Endodermal cell (in vitro differentiated cells): ENCODE data around the gene TAF11L8. TPM values are rescaled to one million over a fixed set of nuclear protein-coding genes. Genes with fewer than 3 reads are reported as not detected.
"Not testable (repeated sequence)": the region's sequence is repeated elsewhere in the genome, so short reads cannot be mapped to it uniquely, and the experiment has no call there.

Source experiments
- DNase-seq: peaks from one replicate; pipeline ENCODE4 v3.0.0-alpha.2; 2017
- H3K27ac ChIP-seq: 2 replicates; pipeline ENCODE4 v1.5.1; 2013; ENCODE audit warnings: mild to moderate bottlenecking, low read depth, low read length, moderate library complexity
- H3K27me3 ChIP-seq: 2 replicates; pipeline ENCODE4 v1.6.1; 2013; ENCODE audit warnings: mild to moderate bottlenecking, low read length, moderate library complexity; ENCODE audit not compliant: insufficient read depth, control insufficient read depth, poor library complexity, severe bottlenecking
- H3K36me3 ChIP-seq: 2 replicates; pipeline ENCODE4 v1.7.0; 2013; ENCODE audit warnings: mild to moderate bottlenecking, low read length, moderate library complexity; ENCODE audit not compliant: control insufficient read depth, insufficient read depth
- H3K4me1 ChIP-seq: one replicate; pipeline ENCODE4 v1.7.0; 2013; ENCODE audit warnings: low read length; ENCODE audit not compliant: control insufficient read depth, insufficient read depth
- H3K4me3 ChIP-seq: 2 replicates; pipeline ENCODE4 v1.5.1; 2013; ENCODE audit warnings: mild to moderate bottlenecking, low read length, moderate library complexity
- H3K9ac ChIP-seq: 2 replicates; pipeline ENCODE4 v1.6.1; 2013; ENCODE audit warnings: mild to moderate bottlenecking, low read length, moderate library complexity; ENCODE audit not compliant: poor library complexity, severe bottlenecking; ENCODE audit errors: extremely low read depth
- H3K9me3 ChIP-seq: 2 replicates; pipeline ENCODE4 v1.6.1; 2013; ENCODE audit warnings: mild to moderate bottlenecking, low read length, moderate library complexity; ENCODE audit not compliant: control insufficient read depth
- H3K27ac Mint-ChIP-seq: 2 replicates; pipeline ENCODE4 v1.8.0; 2020; ENCODE audit warnings: mixed read lengths
- H3K27me3 Mint-ChIP-seq: 2 replicates; pipeline ENCODE4 v1.8.0; 2021; ENCODE audit warnings: mild to moderate bottlenecking, mixed read lengths; ENCODE audit not compliant: insufficient read depth
- H3K36me3 Mint-ChIP-seq: 2 replicates; pipeline ENCODE4 v1.8.0; 2020; ENCODE audit warnings: low read depth, mixed read lengths
- H3K4me1 Mint-ChIP-seq: 2 replicates; pipeline ENCODE4 v1.8.0; 2020; ENCODE audit warnings: mixed read lengths
- H3K4me3 Mint-ChIP-seq: 2 replicates; pipeline ENCODE4 v1.8.0; 2020; ENCODE audit warnings: mild to moderate bottlenecking, moderate library complexity, mixed read lengths
- H3K9me3 Mint-ChIP-seq: 2 replicates; pipeline ENCODE4 v1.8.0; 2020; ENCODE audit warnings: mild to moderate bottlenecking, mixed read lengths
- WGBS, 2 experiments: methylation state at CpG; one replicate each; pipeline versions ENCODE4 v1.1.5 to v1.1.7; 2013; ENCODE audit warnings: missing lambda C conversion rate in 2 of 2, mixed read lengths in 1 of 2; ENCODE audit not compliant: insufficient coverage in 1 of 2, insufficient read length in 1 of 2; 5-methylcytosine and 5-hydroxymethylcytosine counted together
- total RNA-seq, 2 donors: library from RNA; stranded (reverse); fragmentation: NEBNext Ultra II Directional in 1 of 2; extraction: Animal tissue kit (Norgen Biotek cat#: 25700) in 1 of 2; gene quantifications; 2 replicates in 1 of 2; 3 replicates in 1 of 2; pipeline ENCODE4 v1.2.1, GENCODE V29; 2021
- TF ChIP-seq, protein P1 (sequence below): fragments of 200-600 bp; sonication (generic); conservative IDR thresholded peaks from 2 replicates; pipeline ENCODE4 v1.5.0; 2021; ENCODE audit warnings: antibody characterized with exemption, mild to moderate bottlenecking

TAF11L8 gene
- total RNA-seq, 2 donors from 2014 or later: not detected

- 95 to 100% methylated on average over 1 to 9 of the region's 14 CpGs for WGBS, 2 experiments
- no peak for DNase-seq
These were observed 14.2 kb upstream of the TAF11L8 start for GRCh38 chr5:17604951-17605350.

DNA sequence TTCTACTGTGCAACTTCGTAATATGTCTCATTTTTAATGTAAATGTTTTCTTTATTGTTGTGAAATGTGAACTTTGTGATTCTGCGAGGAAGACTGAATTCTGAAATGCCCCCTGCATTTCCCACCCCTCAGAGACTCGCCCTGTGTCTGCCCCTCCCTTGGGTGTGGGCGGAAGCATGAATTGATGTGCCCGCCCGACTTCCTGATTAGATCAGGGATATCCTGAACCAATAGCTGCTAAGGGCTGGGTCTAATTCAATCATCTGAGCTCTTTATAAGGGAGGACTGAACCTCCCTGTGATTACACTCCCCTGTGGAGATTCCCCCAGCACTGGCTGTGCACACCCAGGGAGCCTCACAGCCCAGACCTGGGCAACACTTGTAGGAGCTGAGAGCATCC lies 13.1 kb upstream of the TAF11L8 start, which contains the start of gene TAF11L11:
Gene TAF11L11, plus strand, starts transcription at position 304 of the 400 bp plus-strand sequence.
- H3K36me3 ChIP-seq, H3K27me3 Mint-ChIP-seq, H3K9me3 ChIP-seq, H3K4me3 ChIP-seq, H3K36me3 Mint-ChIP-seq, H3K9ac ChIP-seq, H3K27ac ChIP-seq, H3K9me3 Mint-ChIP-seq, H3K27me3 ChIP-seq, H3K4me1 ChIP-seq, H3K4me3 Mint-ChIP-seq, H3K4me1 Mint-ChIP-seq, DNase-seq, H3K27ac Mint-ChIP-seq: not testable (repeated sequence)
- 95% methylated on average over 5 of the region's 6 CpGs; no CpG with 5 or more reads in 1 of the 2 experiments for WGBS, 2 experiments

More at GRCh38 chr5:17604951-17605350, 14.2 kb upstream of the TAF11L8 start:
- no peaks in the 10 kb centered on the region for H3K9me3 ChIP-seq
- no peaks in the 10 kb centered on the region for H3K36me3 ChIP-seq
- H3K4me3 ChIP-seq: no peak overlapping the region
- no peaks in the 10 kb centered on the region for H3K27me3 Mint-ChIP-seq
- no peaks in the 10 kb centered on the region for H3K36me3 Mint-ChIP-seq
- H3K9ac ChIP-seq: no peak overlapping the region
- H3K27ac Mint-ChIP-seq: no peak overlapping the region
- no peak overlapping the region for H3K4me3 Mint-ChIP-seq
- TF ChIP-seq, protein P1, sequence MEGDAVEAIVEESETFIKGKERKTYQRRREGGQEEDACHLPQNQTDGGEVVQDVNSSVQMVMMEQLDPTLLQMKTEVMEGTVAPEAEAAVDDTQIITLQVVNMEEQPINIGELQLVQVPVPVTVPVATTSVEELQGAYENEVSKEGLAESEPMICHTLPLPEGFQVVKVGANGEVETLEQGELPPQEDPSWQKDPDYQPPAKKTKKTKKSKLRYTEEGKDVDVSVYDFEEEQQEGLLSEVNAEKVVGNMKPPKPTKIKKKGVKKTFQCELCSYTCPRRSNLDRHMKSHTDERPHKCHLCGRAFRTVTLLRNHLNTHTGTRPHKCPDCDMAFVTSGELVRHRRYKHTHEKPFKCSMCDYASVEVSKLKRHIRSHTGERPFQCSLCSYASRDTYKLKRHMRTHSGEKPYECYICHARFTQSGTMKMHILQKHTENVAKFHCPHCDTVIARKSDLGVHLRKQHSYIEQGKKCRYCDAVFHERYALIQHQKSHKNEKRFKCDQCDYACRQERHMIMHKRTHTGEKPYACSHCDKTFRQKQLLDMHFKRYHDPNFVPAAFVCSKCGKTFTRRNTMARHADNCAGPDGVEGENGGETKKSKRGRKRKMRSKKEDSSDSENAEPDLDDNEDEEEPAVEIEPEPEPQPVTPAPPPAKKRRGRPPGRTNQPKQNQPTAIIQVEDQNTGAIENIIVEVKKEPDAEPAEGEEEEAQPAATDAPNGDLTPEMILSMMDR: no peak
- H3K27me3 ChIP-seq: no peaks in the 10 kb centered on the region
- H3K4me1 Mint-ChIP-seq: no peaks in the 10 kb centered on the region
- no peaks in the 10 kb centered on the region for H3K4me1 ChIP-seq
- H3K9me3 Mint-ChIP-seq: no peaks in the 10 kb centered on the region
- H3K27ac ChIP-seq: no peak overlapping the region

- H3K27ac ChIP-seq, H3K27ac Mint-ChIP-seq, H3K27me3 Mint-ChIP-seq, H3K36me3 Mint-ChIP-seq, H3K27me3 ChIP-seq, H3K9ac ChIP-seq, H3K4me3 ChIP-seq, H3K9me3 ChIP-seq, H3K36me3 ChIP-seq, H3K9me3 Mint-ChIP-seq, H3K4me3 Mint-ChIP-seq, H3K4me1 ChIP-seq, DNase-seq, H3K4me1 Mint-ChIP-seq: not testable (repeated sequence)
- WGBS, 2 experiments: no CpG with 5 or more reads among the region's 15 CpGs
These were observed 7.0 kb upstream of the TAF11L8 start, which contains the start of gene TAF11L10 for GRCh38 chr5:17597728-17598127. TSS of gene TAF11L10 (minus strand) at chr5:17597828.

GRCh38 chr5:17594255-17594654 lies 3.5 kb upstream of the TAF11L8 start, which contains the start of gene TAF11L9:
TSS of gene TAF11L9 (minus strand) at chr5:17594394.
- not testable (repeated sequence) for H3K4me1 Mint-ChIP-seq, H3K27me3 ChIP-seq, H3K9me3 ChIP-seq, H3K9ac ChIP-seq, H3K4me3 Mint-ChIP-seq, DNase-seq, H3K27me3 Mint-ChIP-seq, H3K9me3 Mint-ChIP-seq, H3K27ac Mint-ChIP-seq, H3K27ac ChIP-seq, H3K4me1 ChIP-seq, H3K36me3 ChIP-seq, H3K36me3 Mint-ChIP-seq, H3K4me3 ChIP-seq
- WGBS, 2 experiments: no CpG with 5 or more reads among the region's 15 CpGs

GRCh38 chr5:17585658-17586057 lies 5.1 kb downstream of the TAF11L8 start, which contains the start of gene TAF11L7:
TSS of gene TAF11L7 (minus strand) at chr5:17585758.
- H3K36me3 ChIP-seq, H3K9ac ChIP-seq, H3K4me1 ChIP-seq, H3K9me3 Mint-ChIP-seq, H3K4me1 Mint-ChIP-seq, H3K27me3 ChIP-seq, H3K36me3 Mint-ChIP-seq, H3K9me3 ChIP-seq, H3K4me3 Mint-ChIP-seq, DNase-seq, H3K4me3 ChIP-seq, H3K27ac ChIP-seq, H3K27me3 Mint-ChIP-seq, H3K27ac Mint-ChIP-seq: not testable (repeated sequence)
- WGBS, 2 experiments: no CpG with 5 or more reads among the region's 16 CpGs
